H1 (cell line): ENCODE measurements around the gene MAPKAP1. TPM values are rescaled to one million over a fixed set of nuclear protein-coding genes. Genes with fewer than 3 reads are reported as not detected.

ENCODE experiments used
- EGR1 ChIP-seq: IDR thresholded peaks from 2 replicates; pipeline ENCODE4 v1.6.1; 2011; ENCODE audit warnings: low read depth, low read length, borderline replicate concordance
- JUN ChIP-seq: IDR thresholded peaks from 2 replicates; pipeline ENCODE4 v1.6.1; 2011; ENCODE audit warnings: low read depth, mild to moderate bottlenecking, improper control_type of control experiment, low read length
- MAFK ChIP-seq: IDR thresholded peaks from 2 replicates; pipeline ENCODE4 v1.6.1; 2012; ENCODE audit warnings: low read depth, mild to moderate bottlenecking, improper control_type of control experiment, low read length
- SIN3A ChIP-seq, 2 experiments: IDR thresholded peaks in 1 of 2; conservative IDR thresholded peaks in 1 of 2; 2 replicates each; pipeline ENCODE4 v1.6.1; 2011 to 2012; ENCODE audit warnings: low read length in 2 of 2, improper control_type of control experiment in 1 of 2, low read depth in 1 of 2, mild to moderate bottlenecking in 1 of 2
- SRF ChIP-seq: IDR thresholded peaks from 2 replicates; pipeline ENCODE4 v1.6.1; 2011; ENCODE audit warnings: mild to moderate bottlenecking, low read depth, low read length, moderate library complexity
- polyA plus RNA-seq, 7 experiments: library from polyadenylated mRNA; depleted of rRNA in 3 of 7; stranded (reverse) in 5 of 7; unstranded in 2 of 7; fragments of >200 nt in 5 of 7; fragments of 200-250 nt in 2 of 7; gene quantifications; 1 replicate in 5 of 7; 2 replicates in 1 of 7; 4 replicates in 1 of 7; pipeline versions ENCODE4 v1.2.1 to v1.2.3, GENCODE V29; 2011 to 2013; ENCODE audit warnings: missing spikeins in 2 of 7, mixed read lengths in 2 of 7
- total RNA-seq: library from RNA; stranded (reverse); fragmentation: NEBNext Ultra II Directional; extraction: Animal tissue kit (Norgen Biotek cat#: 25700); gene quantifications from 2 replicates; pipeline ENCODE4 v1.2.1, GENCODE V29; 2021

Gene MAPKAP1
- total and polyA plus RNA-seq, 2 of the 8 experiments (the other 6 are each of a cell fraction or from before 2014, with no cell fraction given): 79.2 to 140 TPM

DNA sequence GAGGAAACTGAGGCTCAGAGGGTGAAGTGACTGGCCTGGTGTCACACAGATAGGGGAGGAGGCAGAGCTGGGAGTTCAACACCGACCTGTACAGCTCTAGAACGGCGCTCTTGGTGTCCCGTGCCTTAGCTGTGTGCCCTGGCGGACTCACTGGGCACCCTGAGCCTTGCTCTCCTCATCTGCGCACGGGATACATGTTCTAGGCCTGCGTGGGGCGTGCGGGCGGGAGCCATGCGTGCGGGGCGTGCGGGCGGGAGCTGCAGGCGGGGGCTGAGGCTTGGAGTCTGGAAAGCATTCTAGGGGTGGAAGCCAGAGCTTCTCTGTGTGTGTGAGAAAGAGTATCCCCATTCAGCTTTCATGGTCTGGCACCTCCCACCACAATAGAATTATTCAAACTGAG is 280.1 kb downstream of the MAPKAP1 start (continued):
- TF ChIP-seq SIN3A (conservative IDR thresholded peaks at IDR 0.05 in 1 of 2, IDR thresholded peaks at IDR 0.05 in 1 of 2; ENCODE audit: low read depth in 1 of 2, low read length in 2 of 2) (no peak), SRF (no peak), MAFK (no peak), JUN (no peak), EGR1 (no peak)
- TF ChIP-seq, all 59 proteins: peak for 0
